HG02678 (cell line): ENCODE data around the gene ZNF831.

Source experiments
- ATAC-seq: cut with Tn5 transposase; IDR thresholded peaks from one replicate; pipeline ENCODE4 v1.9.1; 2021; ENCODE audit warnings: mild to moderate bottlenecking, moderate library complexity; ENCODE audit not compliant: unreplicated experiment

ZNF831 gene

GRCh38 chr20:59242714-59243626 lies 79.3 kb downstream of the ZNF831 start:
- no peak for ATAC-seq

GRCh38 chr20:59246691-59247400 lies 83.2 kb downstream of the ZNF831 start:
- no peak for ATAC-seq

GRCh38 chr20:59247731-59248684 lies 84.4 kb downstream of the ZNF831 start:
- ATAC-seq = no peak

- no peak for ATAC-seq
These were observed 86.7 kb downstream of the ZNF831 start for GRCh38 chr20:59250293-59250692.

- ATAC-seq = no peak
These were observed 89.7 kb downstream of the ZNF831 start for GRCh38 chr20:59253325-59253724.

GRCh38 chr20:59253779-59254319 lies 90.2 kb downstream of the ZNF831 start:
- ATAC-seq = no peak

GRCh38 chr20:59255256-59255655 lies 91.6 kb downstream of the ZNF831 start:
- no peak for ATAC-seq

GRCh38 chr20:59258221-59258621 lies 94.6 kb downstream of the ZNF831 start:
- no peak for ATAC-seq

GRCh38 chr20:59259946-59260345 lies 96.3 kb downstream of the ZNF831 start:
- no peak for ATAC-seq

- no peak for ATAC-seq
These were observed 101.7 kb downstream of the ZNF831 start for GRCh38 chr20:59265298-59265697.

- no peak for ATAC-seq
These were observed 105.2 kb downstream of the ZNF831 start for GRCh38 chr20:59268870-59269269.

- no peak for ATAC-seq
These were observed 105.9 kb downstream of the ZNF831 start for GRCh38 chr20:59269411-59270025.

GRCh38 chr20:59270380-59270779 lies 106.8 kb downstream of the ZNF831 start:
- no peak for ATAC-seq

- no peak for ATAC-seq
These were observed 110.2 kb downstream of the ZNF831 start for GRCh38 chr20:59273739-59274357.

GRCh38 chr20:59276938-59277337 lies 113.3 kb downstream of the ZNF831 start:
- no peak for ATAC-seq

GRCh38 chr20:59284470-59284869 lies 120.8 kb downstream of the ZNF831 start:
- ATAC-seq = no peak

- ATAC-seq = no peak
These were observed 126.4 kb downstream of the ZNF831 start for GRCh38 chr20:59289994-59290393.

- ATAC-seq = no peak
These were observed 128.2 kb downstream of the ZNF831 start for GRCh38 chr20:59291740-59292383.

- no peak for ATAC-seq
These were observed 131.9 kb downstream of the ZNF831 start for GRCh38 chr20:59295531-59295930.
